Activated CD4-positive, alpha-beta T cell treated with anti-CD3 and anti-CD28 coated beads, Interleukin-2, amount 10 ng/mL, durations not matched to agents 24 days and 14 days (primary cell): ENCODE measurements around the gene RASA3. TPM values are rescaled to one million over a fixed set of nuclear protein-coding genes. Genes with fewer than 3 reads are reported as not detected.
A peak's percentile ranks its signal among the peaks of the same experiment; 100 is the strongest.
"Not testable (repeated sequence)": the region's sequence is repeated elsewhere in the genome, so short reads cannot be mapped to it uniquely, and the experiment has no call there.

Experiments
- DNase-seq: peaks from one replicate; pipeline ENCODE4 v3.0.0; 2022
- H3K27ac Mint-ChIP-seq: one replicate; pipeline ENCODE4 v1.8.0; 2022; ENCODE audit warnings: mild to moderate bottlenecking, mixed read lengths
- H3K27me3 Mint-ChIP-seq: one replicate; pipeline ENCODE4 v1.8.0; 2022; ENCODE audit warnings: mixed read lengths
- H3K36me3 Mint-ChIP-seq: one replicate; pipeline ENCODE4 v1.8.0; 2022; ENCODE audit warnings: low read depth, mild to moderate bottlenecking, mixed read lengths
- H3K4me1 Mint-ChIP-seq: one replicate; pipeline ENCODE4 v1.8.0; 2021; ENCODE audit warnings: mixed read lengths
- H3K4me3 Mint-ChIP-seq: one replicate; pipeline ENCODE4 v1.8.0; 2022; ENCODE audit warnings: mild to moderate bottlenecking, moderate library complexity, mixed read lengths
- H3K9me3 Mint-ChIP-seq: one replicate; pipeline ENCODE4 v1.8.0; 2021; ENCODE audit warnings: mixed read lengths
- intact Hi-C: fragments of 100-400 bp; cut with micrococcal nuclease; formaldehyde crosslinking; loops from one replicate; pipeline ENCODE4 v1.15.1; 2023
- total RNA-seq: library from RNA; stranded (reverse); gene quantifications from 2 replicates; pipeline ENCODE4 v1.2.3, GENCODE V29; 2022

RASA3 gene
- total RNA-seq, 1 donor from 2014 or later = 15.9 TPM

- Mint-ChIP-seq H3K4me3 (peak overlapping the region; percentile 23), H3K36me3 (peaks cover 35% of the 10 kb centered on the region), H3K27ac (no peak overlapping the region), H3K27me3 (no peaks in the 10 kb centered on the region), H3K4me1 (peaks cover 55% of the 10 kb centered on the region), H3K9me3 (peaks cover 4% of the 10 kb centered on the region)
- intact Hi-C loops = no loop called here
- no peak for DNase-seq
Observed at GRCh38 chr13:114122591-114123211, 9.7 kb downstream of the RASA3 start.

- Mint-ChIP-seq H3K27ac (no peak overlapping the region), H3K36me3 (peaks cover 37% of the 10 kb centered on the region), H3K4me1 (peaks cover 55% of the 10 kb centered on the region), H3K27me3 (no peaks in the 10 kb centered on the region), H3K4me3 (no peak overlapping the region), H3K9me3 (peaks cover 2% of the 10 kb centered on the region)
- DNase-seq = no peak
- intact Hi-C loops = no loop called here
Observed at GRCh38 chr13:114122127-114122511, 10.3 kb downstream of the RASA3 start.

- H3K36me3 Mint-ChIP-seq = peaks cover 34% of the 10 kb centered on the region
- H3K4me3 Mint-ChIP-seq = peak overlapping the region; percentile 28
- no peaks in the 10 kb centered on the region for H3K27me3 Mint-ChIP-seq
- no peak for DNase-seq
- H3K27ac Mint-ChIP-seq = no peak overlapping the region
- H3K4me1 Mint-ChIP-seq = peaks cover 51% of the 10 kb centered on the region
- intact Hi-C loops = no loop called here
- H3K9me3 Mint-ChIP-seq = no peaks in the 10 kb centered on the region
Observed at GRCh38 chr13:114121496-114122126, 10.8 kb downstream of the RASA3 start.

GRCh38 chr13:114121031-114121430, 11.4 kb downstream of the RASA3 start:
- Mint-ChIP-seq H3K27ac (no peak overlapping the region), H3K36me3 (peaks cover 31% of the 10 kb centered on the region)

DNA sequence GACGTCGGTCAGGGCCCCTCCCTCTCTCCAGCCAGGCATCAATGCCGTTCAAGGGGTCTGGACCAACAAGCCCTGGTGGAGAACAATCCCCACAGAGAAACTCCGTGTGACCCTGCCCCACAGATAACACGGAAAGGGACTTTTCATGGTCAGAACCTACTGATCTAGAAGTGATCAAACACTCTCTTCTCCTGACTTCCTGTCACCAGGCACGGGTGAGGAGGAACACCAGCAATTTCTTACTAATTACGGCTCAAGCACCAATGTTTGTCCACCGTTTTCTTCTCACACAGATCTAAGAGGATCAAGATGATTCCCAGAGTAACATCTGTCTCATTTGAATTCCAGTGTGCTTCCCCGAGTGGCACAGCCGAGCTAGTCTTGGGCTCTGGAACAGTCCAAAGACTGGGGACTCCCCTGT, 11.8 kb downstream of the RASA3 start:
- DNase-seq = no peak
- Mint-ChIP-seq H3K4me1 (peaks cover 47% of the 10 kb centered on the region), H3K27ac (peak overlapping the region; percentile 89), H3K36me3 (peaks cover 33% of the 10 kb centered on the region), H3K9me3 (no peaks in the 10 kb centered on the region), H3K4me3 (peak overlapping the region; percentile 70), H3K27me3 (no peaks in the 10 kb centered on the region)
- intact Hi-C loops = no loop called here

More at GRCh38 chr13:114121031-114121430, 11.4 kb downstream of the RASA3 start:
- H3K4me1 Mint-ChIP-seq = peaks cover 45% of the 10 kb centered on the region
- intact Hi-C loops = no loop called here
- DNase-seq = no peak
- H3K9me3 Mint-ChIP-seq = no peaks in the 10 kb centered on the region
- peak overlapping the region; percentile 70 for H3K4me3 Mint-ChIP-seq
- H3K27me3 Mint-ChIP-seq = no peaks in the 10 kb centered on the region

DNA sequence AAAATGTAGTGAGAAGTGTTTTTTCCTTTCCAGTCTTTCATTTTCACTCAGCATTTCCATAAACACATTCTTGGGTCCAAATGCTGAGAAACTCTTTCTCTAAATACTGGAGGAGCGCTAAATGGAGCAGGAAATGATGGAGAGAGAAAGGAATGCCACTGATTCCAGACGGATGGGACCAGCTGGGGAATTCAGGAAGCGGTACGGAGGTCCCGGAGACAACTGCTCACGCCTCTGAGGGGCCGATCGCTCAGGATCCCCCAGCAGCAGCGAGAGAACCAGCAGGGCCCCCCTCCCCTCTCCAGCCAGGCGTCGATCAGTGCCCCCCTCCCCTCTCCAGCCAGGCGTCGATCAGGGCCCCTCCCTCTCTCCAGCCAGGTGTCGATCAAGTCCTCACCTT, 13.2 kb downstream of the RASA3 start:
- no peak for DNase-seq
- Mint-ChIP-seq H3K27me3 (no peaks in the 10 kb centered on the region), H3K27ac (peak overlapping the region; percentile 60), H3K36me3 (peaks cover 34% of the 10 kb centered on the region), H3K4me3 (peak overlapping the region; percentile 38), H3K4me1 (peaks cover 43% of the 10 kb centered on the region), H3K9me3 (no peaks in the 10 kb centered on the region)
- intact Hi-C loops = no loop called here

DNA sequence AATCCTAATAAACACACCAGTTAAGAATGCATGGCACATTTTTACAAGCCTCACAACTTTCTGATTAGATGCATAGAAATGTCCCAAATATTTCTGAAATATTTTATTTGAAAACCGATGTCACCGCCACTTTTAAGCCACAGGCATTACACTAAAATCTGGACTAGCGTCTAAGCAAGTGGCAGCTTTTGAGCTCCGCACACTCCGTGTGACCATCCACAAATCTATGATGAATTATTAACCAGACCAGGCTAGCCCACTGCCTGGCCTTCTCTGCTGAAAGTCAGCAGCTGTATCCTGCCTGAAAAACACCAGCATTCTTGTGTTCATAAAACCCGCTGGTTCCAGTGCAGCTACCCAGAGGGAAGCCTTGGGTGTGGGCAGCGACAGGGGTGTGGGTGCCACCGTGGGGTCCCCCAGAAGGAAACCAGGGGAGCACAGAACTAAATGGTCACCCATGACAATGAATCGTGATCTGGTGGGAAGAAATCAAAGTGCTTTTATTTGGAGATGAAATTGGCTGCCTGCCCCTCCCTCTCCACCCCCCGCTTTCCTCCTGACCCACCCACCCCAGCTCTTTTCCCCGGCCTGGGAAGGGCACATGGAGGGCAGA, 13.8 kb downstream of the RASA3 start:
- H3K36me3 Mint-ChIP-seq = peaks cover 37% of the 10 kb centered on the region
- no peaks in the 10 kb centered on the region for H3K9me3 Mint-ChIP-seq
- intact Hi-C loops = no loop called here
- peak overlapping the region; percentile 38 for H3K4me3 Mint-ChIP-seq
- no peak for DNase-seq
- H3K27me3 Mint-ChIP-seq = no peaks in the 10 kb centered on the region
- peak overlapping the region; percentile 60 for H3K27ac Mint-ChIP-seq
- H3K4me1 Mint-ChIP-seq = peaks cover 45% of the 10 kb centered on the region

DNA sequence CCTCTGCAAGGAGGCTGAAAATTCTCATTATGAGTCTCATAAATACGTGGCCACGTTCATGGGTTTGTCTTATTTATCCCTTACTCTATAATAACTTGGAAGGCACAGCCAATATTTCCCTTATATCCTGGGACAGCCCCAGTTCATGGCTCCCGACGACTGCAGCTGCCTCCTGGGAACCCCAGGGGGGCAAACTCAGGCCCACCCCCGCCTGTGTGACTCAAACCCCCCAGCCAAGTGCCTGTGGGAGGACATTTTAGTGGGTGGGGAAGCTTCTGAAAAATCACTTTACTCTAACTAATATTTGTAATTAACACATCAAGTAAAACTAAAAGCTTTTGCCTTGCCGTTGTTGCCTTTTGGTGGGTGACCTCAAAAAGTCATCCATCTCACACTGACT, 14.3 kb downstream of the RASA3 start:
- no peak overlapping the region for H3K4me3 Mint-ChIP-seq
- H3K36me3 Mint-ChIP-seq = peaks cover 36% of the 10 kb centered on the region
- no peaks in the 10 kb centered on the region for H3K9me3 Mint-ChIP-seq
- intact Hi-C loops = no loop called here
- peaks cover 45% of the 10 kb centered on the region for H3K4me1 Mint-ChIP-seq
- H3K27me3 Mint-ChIP-seq = no peaks in the 10 kb centered on the region
- DNase-seq = no peak
- H3K27ac Mint-ChIP-seq = peak overlapping the region; percentile 60

DNA sequence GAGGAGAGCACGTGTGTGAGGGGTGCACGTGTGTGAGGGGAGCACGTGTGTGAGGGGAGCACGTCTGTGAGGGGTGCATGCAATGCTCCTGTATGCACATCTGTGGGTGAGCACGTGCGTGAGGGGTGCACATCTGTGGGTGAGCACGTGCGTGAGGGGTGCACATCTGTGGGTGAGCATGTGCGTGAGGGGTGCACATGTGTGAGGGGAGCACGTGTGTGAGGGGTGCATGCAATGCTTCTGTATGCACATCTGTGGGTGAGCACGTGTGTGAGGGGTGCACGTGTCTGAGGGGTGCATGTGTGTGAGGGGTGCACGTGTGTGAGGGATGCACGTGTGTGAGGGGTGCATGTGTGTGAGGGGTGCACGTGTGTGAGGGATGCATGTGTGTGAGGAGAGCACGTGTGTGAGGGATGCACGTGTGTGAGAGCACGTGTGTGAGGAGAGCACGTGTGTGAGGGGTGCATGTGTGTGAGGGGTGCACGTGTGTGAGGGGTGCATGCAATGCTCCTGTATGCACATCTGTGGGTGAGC, 15.0 kb downstream of the RASA3 start:
- intact Hi-C loops = not testable (repeated sequence)

DNA sequence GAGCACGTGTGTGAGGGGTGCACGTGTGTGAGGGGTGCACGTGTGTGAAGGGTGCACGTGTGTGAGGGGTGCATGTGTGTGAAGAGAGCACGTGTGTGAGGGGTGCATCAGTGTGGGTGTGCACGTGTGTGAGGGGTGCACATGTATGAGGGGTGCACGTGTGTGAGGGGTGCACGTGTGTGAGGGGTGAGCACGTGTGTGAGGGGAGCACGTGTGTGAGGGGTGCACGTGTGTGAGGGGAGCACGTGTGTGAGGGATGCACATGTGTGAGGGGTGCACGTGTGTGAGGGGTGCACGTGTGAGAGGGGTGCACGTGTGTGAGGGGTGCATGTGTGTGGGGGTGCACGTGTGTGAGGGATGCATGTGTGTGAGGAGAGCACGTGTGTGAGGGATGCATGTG, 15.7 kb downstream of the RASA3 start:
- no peak for DNase-seq
- Mint-ChIP-seq H3K27ac (no peak overlapping the region), H3K27me3 (no peaks in the 10 kb centered on the region), H3K4me1 (peaks cover 46% of the 10 kb centered on the region), H3K9me3 (no peaks in the 10 kb centered on the region), H3K4me3 (no peak overlapping the region), H3K36me3 (peaks cover 38% of the 10 kb centered on the region)
- intact Hi-C loops = no loop called here

More for the DNA sequence above, 15.0 kb downstream of the RASA3 start:
- not testable (repeated sequence) for DNase-seq, H3K27me3 Mint-ChIP-seq, H3K4me3 Mint-ChIP-seq, H3K9me3 Mint-ChIP-seq, H3K27ac Mint-ChIP-seq
- Mint-ChIP-seq H3K4me1 (peaks cover 44% of the 10 kb centered on the region), H3K36me3 (peaks cover 37% of the 10 kb centered on the region)

DNA sequence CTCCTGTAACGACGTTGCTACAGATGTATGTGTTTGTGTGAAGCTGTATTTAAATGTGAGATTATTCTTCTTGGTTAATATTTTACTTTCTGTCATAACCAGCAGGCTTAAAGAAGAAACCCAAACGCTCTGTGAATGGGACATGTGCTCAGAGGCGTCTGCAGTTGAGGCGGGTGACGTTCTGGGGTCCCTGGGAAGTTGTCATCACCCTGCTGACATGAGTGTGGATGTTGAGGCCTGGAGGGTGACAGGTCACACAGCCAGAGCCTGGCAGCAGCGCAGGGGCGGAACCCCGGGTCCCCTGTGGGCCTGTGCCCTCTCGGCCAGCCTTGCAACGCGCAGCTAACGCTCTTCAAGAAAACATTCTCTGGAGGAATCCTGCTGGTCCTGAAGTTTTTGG, 16.6 kb downstream of the RASA3 start:
- H3K9me3 Mint-ChIP-seq = no peaks in the 10 kb centered on the region
- H3K27me3 Mint-ChIP-seq = no peaks in the 10 kb centered on the region
- peaks cover 45% of the 10 kb centered on the region for H3K4me1 Mint-ChIP-seq
- no peak for DNase-seq
- H3K36me3 Mint-ChIP-seq = peaks cover 34% of the 10 kb centered on the region
- no peak overlapping the region for H3K4me3 Mint-ChIP-seq
- intact Hi-C loops = loop anchor here (2.0 kb wide), 1 partner anchor 13 kb away; no protein-coding TSS in a partner anchor
- H3K27ac Mint-ChIP-seq = no peak overlapping the region

GRCh38 chr13:114115191-114115671, 17.2 kb downstream of the RASA3 start:
- Mint-ChIP-seq H3K4me3 (peak overlapping the region; percentile 23), H3K36me3 (peaks cover 33% of the 10 kb centered on the region), H3K4me1 (peaks cover 47% of the 10 kb centered on the region), H3K27me3 (no peaks in the 10 kb centered on the region), H3K9me3 (no peaks in the 10 kb centered on the region), H3K27ac (no peak overlapping the region)
- no peak for DNase-seq
- intact Hi-C loops = loop anchor here (2.0 kb wide), 1 partner anchor 14 kb away; no protein-coding TSS in a partner anchor

DNA sequence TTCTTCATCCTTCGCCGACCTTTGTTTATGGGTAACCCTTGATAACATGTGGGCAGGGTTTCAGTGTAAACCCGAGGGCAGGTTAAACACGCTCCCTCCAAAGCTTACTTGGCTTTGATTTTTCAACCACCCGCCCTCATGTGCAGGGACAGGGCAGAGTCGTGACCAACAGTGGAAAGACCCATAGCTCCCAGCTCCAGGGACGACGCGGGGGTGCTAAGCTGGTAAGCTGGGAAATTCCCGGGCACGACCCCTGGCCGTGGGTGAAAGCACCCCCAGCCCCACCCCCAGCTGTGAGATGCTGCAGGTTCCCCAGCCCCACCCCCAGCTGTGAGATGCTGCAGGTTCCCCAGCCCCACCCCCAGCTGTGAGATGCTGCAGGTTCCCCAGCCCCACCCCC, 17.8 kb downstream of the RASA3 start:
- H3K36me3 Mint-ChIP-seq = peaks cover 34% of the 10 kb centered on the region
- H3K4me1 Mint-ChIP-seq = peaks cover 52% of the 10 kb centered on the region
- intact Hi-C loops = loop anchor here (2.0 kb wide), 1 partner anchor 14 kb away; no protein-coding TSS in a partner anchor
- not testable (repeated sequence) for H3K4me3 Mint-ChIP-seq, H3K9me3 Mint-ChIP-seq, H3K27me3 Mint-ChIP-seq, DNase-seq, H3K27ac Mint-ChIP-seq
